Measurements from ENCODE around the gene SIVA1.

- TF ChIP-seq, protein P1, sequence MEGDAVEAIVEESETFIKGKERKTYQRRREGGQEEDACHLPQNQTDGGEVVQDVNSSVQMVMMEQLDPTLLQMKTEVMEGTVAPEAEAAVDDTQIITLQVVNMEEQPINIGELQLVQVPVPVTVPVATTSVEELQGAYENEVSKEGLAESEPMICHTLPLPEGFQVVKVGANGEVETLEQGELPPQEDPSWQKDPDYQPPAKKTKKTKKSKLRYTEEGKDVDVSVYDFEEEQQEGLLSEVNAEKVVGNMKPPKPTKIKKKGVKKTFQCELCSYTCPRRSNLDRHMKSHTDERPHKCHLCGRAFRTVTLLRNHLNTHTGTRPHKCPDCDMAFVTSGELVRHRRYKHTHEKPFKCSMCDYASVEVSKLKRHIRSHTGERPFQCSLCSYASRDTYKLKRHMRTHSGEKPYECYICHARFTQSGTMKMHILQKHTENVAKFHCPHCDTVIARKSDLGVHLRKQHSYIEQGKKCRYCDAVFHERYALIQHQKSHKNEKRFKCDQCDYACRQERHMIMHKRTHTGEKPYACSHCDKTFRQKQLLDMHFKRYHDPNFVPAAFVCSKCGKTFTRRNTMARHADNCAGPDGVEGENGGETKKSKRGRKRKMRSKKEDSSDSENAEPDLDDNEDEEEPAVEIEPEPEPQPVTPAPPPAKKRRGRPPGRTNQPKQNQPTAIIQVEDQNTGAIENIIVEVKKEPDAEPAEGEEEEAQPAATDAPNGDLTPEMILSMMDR (conservative IDR thresholded peaks at IDR 0.05; ENCODE audit: low read length): no peak
- no peak for TF ChIP-seq EZH2phosphoT487 (IDR thresholded peaks at IDR 0.05; ENCODE audit: borderline replicate concordance)
Measured at GRCh38 chr14:104728631-104729030, 24.3 kb upstream of the SIVA1 start.
